Upper lobe of right lung (tissue), 1 donor: Measurements from ENCODE around the gene FRMD4A. TPM values are rescaled to one million over a fixed set of nuclear protein-coding genes. Genes with fewer than 3 reads are reported as not detected.

Source experiments
- ATAC-seq: fragments of 200-7000 bp; cut with Tn5 transposase; one replicate; pipeline ENCODE4 v1.9.1; 2020; ENCODE audit warnings: mild to moderate bottlenecking, moderate library complexity
- DNase-seq: peaks from one replicate; pipeline ENCODE4 v3.0.0-alpha.2; 2020
- H3K27ac ChIP-seq: fragments of 200-600 bp; one replicate; pipeline ENCODE4 v1.8.0; 2022
- H3K27me3 ChIP-seq: fragments of 200-600 bp; one replicate; pipeline ENCODE4 v1.8.0; 2022; ENCODE audit warnings: mild to moderate bottlenecking
- H3K36me3 ChIP-seq: fragments of 200-600 bp; one replicate; pipeline ENCODE4 v1.8.0; 2022
- H3K4me1 ChIP-seq: fragments of 200-600 bp; one replicate; pipeline ENCODE4 v1.8.0; 2022
- H3K4me3 ChIP-seq: fragments of 200-600 bp; one replicate; pipeline ENCODE4 v1.8.0; 2022; ENCODE audit warnings: mild to moderate bottlenecking
- H3K9me3 ChIP-seq: fragments of 200-600 bp; one replicate; pipeline ENCODE4 v1.8.0; 2022
- intact Hi-C: fragments of 100-400 bp; cut with DNase I; formaldehyde crosslinking; loops from one replicate; pipeline ENCODE4 v1.11.0; 2022
- total RNA-seq: library from RNA; stranded (reverse); fragmentation: NEBNext Ultra II Directional; extraction: Animal tissue kit (Norgen Biotek cat#: 25700); gene quantifications from one replicate; pipeline ENCODE4 v1.2.1, GENCODE V29; 2021
- TF ChIP-seq, protein P1 (sequence below): fragments of 200-600 bp; IDR thresholded peaks from one replicate; pipeline ENCODE4 v1.8.0; 2022; ENCODE audit warnings: antibody characterized with exemption
- donor health status: DM: no; HTN: yes; CAD: no; lungs with severe emphysema.

The FRMD4A gene
- total RNA-seq, 1 donor from 2014 or later = 38.3 TPM

DNA sequence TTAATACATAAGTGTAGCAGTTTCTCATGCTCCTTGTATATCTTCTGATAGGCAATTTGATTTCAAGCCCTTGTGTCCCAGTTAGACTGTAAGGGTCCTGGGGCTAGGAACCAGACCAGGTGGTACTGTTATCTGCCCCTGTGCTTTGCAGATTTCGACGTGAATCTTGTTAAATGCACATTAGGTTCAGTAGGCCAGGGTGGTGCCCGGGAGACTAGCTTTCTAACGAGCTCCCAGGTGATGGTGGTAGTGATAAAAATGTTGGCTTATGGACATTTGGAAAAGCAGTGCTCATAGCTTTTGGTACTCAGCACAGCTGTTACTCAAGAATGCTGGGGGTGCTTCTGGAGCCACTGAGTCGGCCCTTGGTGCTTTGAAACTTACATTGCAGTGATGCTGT is 679.8 kb downstream of the FRMD4A start:
- Histone ChIP-seq H3K4me3 (no peak overlapping the region), H3K27ac (no peak overlapping the region), H3K4me1 (no peaks in the 10 kb centered on the region), H3K9me3 (no peaks in the 10 kb centered on the region), H3K36me3 (peaks cover 92% of the 10 kb centered on the region), H3K27me3 (no peaks in the 10 kb centered on the region)
- no peak for DNase-seq
- ATAC-seq = no peak
- TF ChIP-seq, protein P1, sequence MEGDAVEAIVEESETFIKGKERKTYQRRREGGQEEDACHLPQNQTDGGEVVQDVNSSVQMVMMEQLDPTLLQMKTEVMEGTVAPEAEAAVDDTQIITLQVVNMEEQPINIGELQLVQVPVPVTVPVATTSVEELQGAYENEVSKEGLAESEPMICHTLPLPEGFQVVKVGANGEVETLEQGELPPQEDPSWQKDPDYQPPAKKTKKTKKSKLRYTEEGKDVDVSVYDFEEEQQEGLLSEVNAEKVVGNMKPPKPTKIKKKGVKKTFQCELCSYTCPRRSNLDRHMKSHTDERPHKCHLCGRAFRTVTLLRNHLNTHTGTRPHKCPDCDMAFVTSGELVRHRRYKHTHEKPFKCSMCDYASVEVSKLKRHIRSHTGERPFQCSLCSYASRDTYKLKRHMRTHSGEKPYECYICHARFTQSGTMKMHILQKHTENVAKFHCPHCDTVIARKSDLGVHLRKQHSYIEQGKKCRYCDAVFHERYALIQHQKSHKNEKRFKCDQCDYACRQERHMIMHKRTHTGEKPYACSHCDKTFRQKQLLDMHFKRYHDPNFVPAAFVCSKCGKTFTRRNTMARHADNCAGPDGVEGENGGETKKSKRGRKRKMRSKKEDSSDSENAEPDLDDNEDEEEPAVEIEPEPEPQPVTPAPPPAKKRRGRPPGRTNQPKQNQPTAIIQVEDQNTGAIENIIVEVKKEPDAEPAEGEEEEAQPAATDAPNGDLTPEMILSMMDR = no peak
- intact Hi-C loops = no loop called here

DNA sequence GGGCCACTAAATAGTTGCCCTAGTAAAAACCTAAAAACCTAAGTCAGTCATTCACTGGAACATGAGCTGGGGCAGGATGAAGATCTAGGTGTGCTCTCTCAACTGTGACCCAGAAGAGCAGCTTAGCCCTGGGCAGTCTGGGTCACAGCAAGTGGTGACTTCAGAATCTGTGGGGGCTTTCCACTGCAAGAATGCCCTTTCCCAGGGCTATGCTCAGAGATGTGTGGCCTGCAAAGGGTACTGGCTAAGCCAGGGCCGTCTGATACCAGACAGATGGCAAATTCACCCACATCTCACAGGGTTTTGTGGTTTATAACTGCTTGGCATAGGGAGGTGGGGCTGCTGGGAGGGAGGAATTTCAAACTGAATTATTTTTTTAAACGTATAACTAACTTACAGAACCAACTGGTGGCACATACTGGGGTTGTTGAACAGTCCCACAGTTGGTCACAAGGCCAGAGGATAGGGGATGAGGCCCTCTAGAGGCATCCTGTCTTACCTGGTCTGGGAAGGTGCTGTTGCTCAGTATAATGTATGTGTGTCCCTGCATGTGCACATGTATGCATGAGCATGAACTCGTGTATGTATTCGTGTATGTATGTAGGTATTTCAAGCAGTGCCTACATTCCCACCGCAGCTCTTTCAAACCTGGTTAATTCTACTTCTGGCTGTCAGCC is 680.7 kb downstream of the FRMD4A start:
- no peak for ATAC-seq
- no peaks in the 10 kb centered on the region for H3K9me3 ChIP-seq
- H3K36me3 ChIP-seq = peaks cover 96% of the 10 kb centered on the region
- H3K27me3 ChIP-seq = no peaks in the 10 kb centered on the region
- TF ChIP-seq, protein P1 = no peak
- DNase-seq = no peak
- intact Hi-C loops = no loop called here
- no peak overlapping the region for H3K27ac ChIP-seq
- no peaks in the 10 kb centered on the region for H3K4me1 ChIP-seq
- no peak overlapping the region for H3K4me3 ChIP-seq

GRCh38 chr10:13648425-13648824 is 682.3 kb downstream of the FRMD4A start:
- TF ChIP-seq, protein P1 = no peak
- ATAC-seq = no peak
- no peaks in the 10 kb centered on the region for H3K27me3 ChIP-seq
- no peak overlapping the region for H3K27ac ChIP-seq
- peaks cover 85% of the 10 kb centered on the region for H3K36me3 ChIP-seq
- DNase-seq = no peak
- no peaks in the 10 kb centered on the region for H3K9me3 ChIP-seq
- no peaks in the 10 kb centered on the region for H3K4me1 ChIP-seq
- H3K4me3 ChIP-seq = no peak overlapping the region
- intact Hi-C loops = no loop called here

- H3K27ac ChIP-seq = no peak overlapping the region
- H3K9me3 ChIP-seq = peaks cover 3% of the 10 kb centered on the region
- intact Hi-C loops = no loop called here
- peaks cover 52% of the 10 kb centered on the region for H3K36me3 ChIP-seq
- no peak overlapping the region for H3K4me3 ChIP-seq
- H3K27me3 ChIP-seq = no peaks in the 10 kb centered on the region
- no peak for DNase-seq
- ATAC-seq = no peak
- H3K4me1 ChIP-seq = no peaks in the 10 kb centered on the region
- TF ChIP-seq, protein P1 = no peak
Measured at GRCh38 chr10:13644866-13645265, 685.9 kb downstream of the FRMD4A start.

- Histone ChIP-seq H3K27me3 (no peaks in the 10 kb centered on the region), H3K36me3 (peaks cover 33% of the 10 kb centered on the region), H3K4me3 (no peak overlapping the region), H3K9me3 (peaks cover 3% of the 10 kb centered on the region), H3K4me1 (no peaks in the 10 kb centered on the region), H3K27ac (no peak overlapping the region)
- TF ChIP-seq, protein P1 = no peak
- DNase-seq = no peak
- intact Hi-C loops = no loop called here
- no peak for ATAC-seq
Measured at GRCh38 chr10:13643016-13643415, 687.7 kb downstream of the FRMD4A start.

DNA sequence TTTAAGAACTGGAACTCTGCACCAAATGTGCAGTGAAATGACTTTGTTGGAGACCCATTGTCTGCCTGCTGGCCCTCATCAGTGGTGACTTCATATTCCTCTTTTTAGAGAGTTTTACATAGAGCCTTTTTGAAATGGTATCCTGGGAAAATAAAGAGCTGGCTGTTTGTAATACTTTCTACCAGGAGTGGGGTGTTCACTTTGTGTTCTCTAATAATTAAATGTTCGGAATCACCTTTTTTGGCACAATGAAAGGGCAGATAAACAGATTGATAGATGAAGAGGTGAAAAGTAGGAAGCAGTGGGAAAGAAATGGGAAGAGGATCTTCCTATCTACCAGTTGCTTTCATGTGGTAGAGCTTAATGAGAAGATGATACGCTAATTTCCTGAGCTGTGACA is 688.4 kb downstream of the FRMD4A start:
- no peak overlapping the region for H3K27ac ChIP-seq
- H3K9me3 ChIP-seq = peaks cover 3% of the 10 kb centered on the region
- no peak for ATAC-seq
- peaks cover 26% of the 10 kb centered on the region for H3K36me3 ChIP-seq
- H3K4me1 ChIP-seq = no peaks in the 10 kb centered on the region
- DNase-seq = no peak
- no peak overlapping the region for H3K4me3 ChIP-seq
- intact Hi-C loops = no loop called here
- TF ChIP-seq, protein P1 = no peak
- no peaks in the 10 kb centered on the region for H3K27me3 ChIP-seq
